DND-41 (cell line): ENCODE measurements around the gene NTMT1.

ENCODE experiments used
- ATAC-seq: fragments of 200-7000 bp; cut with Tn5 transposase; 3 replicates; pipeline ENCODE4 v1.9.1; 2021; ENCODE audit warnings: low read depth; ENCODE audit not compliant: insufficient read depth
- DNase-seq: peaks from one replicate; pipeline ENCODE4 v3.0.0-alpha.2; 2020
- H2AFZ ChIP-seq: 2 replicates; pipeline ENCODE4 v1.6.0; 2012; ENCODE audit warnings: low read depth, low read length
- H3K27ac ChIP-seq: 2 replicates; pipeline ENCODE4 v1.5.1; 2012; ENCODE audit warnings: low read length, inconsistent platforms
- H3K27me3 ChIP-seq: fragments of 200-600 bp; sonication (generic); 2 replicates; pipeline ENCODE4 v1.6.0; 2012; ENCODE audit warnings: low read length, mild to moderate bottlenecking, inconsistent platforms; ENCODE audit not compliant: insufficient read depth, poor library complexity
- H3K36me3 ChIP-seq: 2 replicates; pipeline ENCODE4 v1.5.1; 2012; ENCODE audit warnings: low read length, inconsistent platforms; ENCODE audit not compliant: insufficient read depth
- H3K4me1 ChIP-seq: 2 replicates; pipeline ENCODE4 v1.5.1; 2012; ENCODE audit warnings: mild to moderate bottlenecking, low read length; ENCODE audit not compliant: insufficient read depth
- H3K4me2 ChIP-seq: 2 replicates; pipeline ENCODE4 v1.6.0; 2012; ENCODE audit warnings: mild to moderate bottlenecking, moderate library complexity, low read length, inconsistent platforms; ENCODE audit not compliant: insufficient read depth
- H3K4me3 ChIP-seq, 2 experiments: fragments of 200-600 bp in 1 of 2; shearing (Covaris generic) in 1 of 2; 2 replicates each; pipeline ENCODE4 v1.5.1; 2012 to 2016; ENCODE audit warnings: inconsistent platforms in 2 of 2, low read length in 2 of 2, mild to moderate bottlenecking in 2 of 2, low read depth in 1 of 2, moderate library complexity in 1 of 2
- H3K79me2 ChIP-seq: 2 replicates; pipeline ENCODE4 v1.6.0; 2012; ENCODE audit warnings: low read length, inconsistent platforms; ENCODE audit not compliant: insufficient read depth
- H3K9ac ChIP-seq: 2 replicates; pipeline ENCODE4 v1.6.0; 2012; ENCODE audit warnings: low read depth, mild to moderate bottlenecking, inconsistent platforms, low read length, moderate library complexity
- H3K9me3 ChIP-seq: 2 replicates; pipeline ENCODE4 v1.5.1; 2012; ENCODE audit warnings: low read length, moderate library complexity, mild to moderate bottlenecking, inconsistent platforms; ENCODE audit not compliant: insufficient read depth, severe bottlenecking
- H4K20me1 ChIP-seq: 2 replicates; pipeline ENCODE4 v1.6.0; 2012; ENCODE audit warnings: low read length; ENCODE audit not compliant: insufficient read depth
- EZH2 ChIP-seq: IDR thresholded peaks from 3 replicates; pipeline ENCODE4 v1.6.1; 2012; ENCODE audit warnings: borderline replicate concordance, low read depth, mild to moderate bottlenecking, moderate library complexity, low read length, inconsistent platforms; ENCODE audit not compliant: severe bottlenecking
- TF ChIP-seq, protein P1 (sequence below): IDR thresholded peaks from 2 replicates; pipeline ENCODE4 v1.5.1; 2012; ENCODE audit warnings: borderline replicate concordance, low read length, moderate library complexity, mild to moderate bottlenecking; ENCODE audit not compliant: poor library complexity, severe bottlenecking; ENCODE audit errors: extremely low read depth

The NTMT1 gene

DNA sequence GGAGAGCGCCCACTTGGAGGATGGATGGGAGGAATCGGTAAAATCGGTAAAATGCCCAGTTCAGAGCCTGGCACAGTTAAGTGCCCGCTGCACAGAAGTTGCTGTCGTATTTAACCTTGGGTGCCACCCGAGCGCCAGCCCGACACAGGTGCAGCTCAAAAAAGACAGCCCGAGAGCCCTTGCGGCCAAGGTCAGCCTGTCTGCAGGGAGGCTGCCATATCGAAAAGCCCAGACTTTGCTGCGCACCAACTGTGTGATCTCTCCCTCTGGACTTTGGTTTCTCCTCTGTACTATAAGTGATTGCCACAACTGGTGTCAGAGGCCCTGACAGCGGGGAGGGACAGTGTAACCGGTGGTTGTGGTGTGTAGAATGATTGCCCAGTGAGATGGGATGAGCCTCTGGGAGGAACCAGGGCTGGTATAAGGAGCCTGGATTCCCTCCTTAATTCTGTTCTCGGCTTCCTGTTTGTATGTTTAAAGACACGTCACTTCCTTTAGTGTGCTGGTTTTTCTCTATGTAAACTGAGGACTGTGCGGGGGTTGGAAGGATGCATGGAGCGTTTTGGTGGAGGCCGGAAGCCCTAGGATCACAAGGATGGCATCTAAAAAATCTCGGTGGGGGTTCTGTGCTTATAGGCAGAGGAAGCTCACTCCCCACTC, 792 bp downstream of the NTMT1 start:
- peak overlapping the region; percentile 92 for H3K9ac ChIP-seq
- peaks cover 46% of the 10 kb centered on the region for H3K4me1 ChIP-seq
- H3K9me3 ChIP-seq = no peaks in the 10 kb centered on the region
- H4K20me1 ChIP-seq = peaks cover 55% of the 10 kb centered on the region
- H3K27me3 ChIP-seq = no peaks in the 10 kb centered on the region
- H3K4me2 ChIP-seq = peak overlapping the region; percentile 98
- H3K36me3 ChIP-seq = peaks cover 17% of the 10 kb centered on the region
- H3K4me3 ChIP-seq = peak overlapping the region; percentile 95 to 98
- H3K79me2 ChIP-seq = peaks cover 58% of the 10 kb centered on the region
- peak overlapping the region; percentile 91 for H2AFZ ChIP-seq
- H3K27ac ChIP-seq = peak overlapping the region; percentile 94
- ATAC-seq (peak; percentile 53), DNase-seq (peak; percentile 31)
- TF ChIP-seq, protein P1, sequence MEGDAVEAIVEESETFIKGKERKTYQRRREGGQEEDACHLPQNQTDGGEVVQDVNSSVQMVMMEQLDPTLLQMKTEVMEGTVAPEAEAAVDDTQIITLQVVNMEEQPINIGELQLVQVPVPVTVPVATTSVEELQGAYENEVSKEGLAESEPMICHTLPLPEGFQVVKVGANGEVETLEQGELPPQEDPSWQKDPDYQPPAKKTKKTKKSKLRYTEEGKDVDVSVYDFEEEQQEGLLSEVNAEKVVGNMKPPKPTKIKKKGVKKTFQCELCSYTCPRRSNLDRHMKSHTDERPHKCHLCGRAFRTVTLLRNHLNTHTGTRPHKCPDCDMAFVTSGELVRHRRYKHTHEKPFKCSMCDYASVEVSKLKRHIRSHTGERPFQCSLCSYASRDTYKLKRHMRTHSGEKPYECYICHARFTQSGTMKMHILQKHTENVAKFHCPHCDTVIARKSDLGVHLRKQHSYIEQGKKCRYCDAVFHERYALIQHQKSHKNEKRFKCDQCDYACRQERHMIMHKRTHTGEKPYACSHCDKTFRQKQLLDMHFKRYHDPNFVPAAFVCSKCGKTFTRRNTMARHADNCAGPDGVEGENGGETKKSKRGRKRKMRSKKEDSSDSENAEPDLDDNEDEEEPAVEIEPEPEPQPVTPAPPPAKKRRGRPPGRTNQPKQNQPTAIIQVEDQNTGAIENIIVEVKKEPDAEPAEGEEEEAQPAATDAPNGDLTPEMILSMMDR = no peak
- TF ChIP-seq EZH2 = no peak

DNA sequence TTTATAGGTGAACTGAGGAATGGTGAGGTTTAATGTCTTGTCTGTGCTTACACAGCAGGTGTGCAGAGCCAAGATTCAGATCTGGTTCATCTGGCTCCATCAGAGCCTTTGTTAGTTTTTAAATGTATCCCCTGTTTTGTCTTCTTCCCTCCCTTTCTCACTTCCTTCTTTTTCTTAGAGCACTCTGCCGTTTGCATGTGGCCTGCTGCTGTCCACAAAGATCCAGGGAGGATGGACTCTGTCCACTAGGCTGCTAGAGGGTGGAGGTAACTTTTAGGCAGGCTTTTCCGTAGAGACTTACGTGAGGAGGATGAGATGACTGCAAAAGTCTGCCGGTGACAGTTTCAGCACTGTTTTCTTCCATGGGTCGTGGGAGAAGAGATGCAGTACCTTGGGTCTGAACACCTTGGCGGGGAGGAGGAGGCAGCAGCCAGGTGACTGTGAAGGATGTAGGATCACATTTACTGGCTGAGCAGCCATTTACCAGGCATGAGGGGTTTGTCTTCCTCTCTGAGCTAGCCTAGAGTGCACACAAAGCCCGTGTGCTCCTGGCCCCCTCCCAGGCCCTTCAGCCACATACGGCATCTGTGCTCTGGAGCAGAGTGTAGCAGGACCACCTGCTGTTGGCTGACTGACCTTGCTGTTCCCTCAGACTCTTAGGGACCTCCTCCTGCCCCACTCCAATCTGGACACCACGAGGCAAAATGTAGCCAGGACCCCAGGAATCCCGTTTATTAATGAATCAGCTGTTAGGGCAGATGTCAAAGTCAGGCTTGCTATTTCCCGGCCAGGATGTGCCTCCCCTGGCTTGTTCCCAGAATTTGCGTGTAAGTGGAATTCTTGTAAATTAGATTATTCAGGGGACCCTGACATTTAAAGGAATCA, 1.8 kb downstream of the NTMT1 start:
- Histone ChIP-seq H4K20me1 (peaks cover 65% of the 10 kb centered on the region), H3K4me2 (peak overlapping the region; percentile 98), H3K4me1 (peaks cover 46% of the 10 kb centered on the region), H2AFZ (no peak overlapping the region), H3K36me3 (peaks cover 26% of the 10 kb centered on the region), H3K9me3 (no peaks in the 10 kb centered on the region), H3K9ac (peak overlapping the region; percentile 92), H3K4me3 (peak overlapping the region; percentile 95 to 98; a peak in 3 of 4 replicates), H3K27me3 (no peaks in the 10 kb centered on the region), H3K79me2 (peaks cover 69% of the 10 kb centered on the region), H3K27ac (peak overlapping the region; percentile 94)
- no peak for TF ChIP-seq EZH2
- TF ChIP-seq, protein P1 = no peak
- no peak for DNase-seq
- ATAC-seq = no peak

DNA sequence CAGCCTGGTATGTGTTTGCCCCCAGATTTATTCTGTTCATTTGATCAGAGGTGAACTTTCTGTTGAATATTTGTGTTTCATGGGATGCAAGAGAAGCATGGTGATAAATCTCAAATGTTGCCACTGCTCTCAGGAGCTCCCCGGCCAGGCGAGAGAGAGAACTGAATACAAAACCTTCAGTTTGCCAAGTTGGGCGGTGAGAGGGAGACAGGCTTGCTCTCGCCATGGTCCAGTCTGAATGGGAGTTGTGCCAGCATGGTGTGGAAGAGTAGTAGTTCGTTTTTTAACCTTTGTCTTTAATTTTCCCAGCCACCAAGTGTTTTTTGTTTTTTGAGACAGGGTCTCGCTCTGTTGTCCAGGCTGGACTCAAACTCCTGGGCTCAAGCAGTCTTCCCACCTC, 2.7 kb downstream of the NTMT1 start:
- Histone ChIP-seq H3K27ac (no peak overlapping the region), H3K4me3 (no peak overlapping the region), H3K27me3 (no peaks in the 10 kb centered on the region), H3K4me1 (peaks cover 46% of the 10 kb centered on the region), H3K79me2 (peaks cover 78% of the 10 kb centered on the region), H3K4me2 (peak overlapping the region; percentile 98; the same call in 1 of the 2 replicates), H2AFZ (no peak overlapping the region), H3K36me3 (peaks cover 35% of the 10 kb centered on the region), H3K9ac (no peak overlapping the region), H4K20me1 (peaks cover 74% of the 10 kb centered on the region), H3K9me3 (no peaks in the 10 kb centered on the region)
- no peak for DNase-seq
- no peak for ATAC-seq
- no peak for TF ChIP-seq EZH2
- TF ChIP-seq, protein P1 = no peak
